Activated CD8-positive, alpha-beta T cell treated with anti-CD3 and anti-CD28 coated beads for 36 hours (primary cell): Measurements from ENCODE around the gene KRTAP10-5. TPM values are rescaled to one million over a fixed set of nuclear protein-coding genes. Genes with fewer than 3 reads are reported as not detected.

Experiments
- ATAC-seq: fragments of 200-7000 bp; cut with Tn5 transposase; one replicate; pipeline ENCODE4 v1.10.0; 2021; ENCODE audit warnings: mild to moderate bottlenecking, moderate library complexity
- CTCF ChIA-PET: fragments of 350-600 bp; sonication (Branson Sonifier 250); formaldehyde crosslinking; loops from one replicate; lab custom pipeline; 2021; ENCODE audit warnings: antibody characterized with exemption; lab: Charles Lee
- POLR2A ChIA-PET: fragments of 350-600 bp; sonication (Branson Sonifier 250); formaldehyde crosslinking; loops from one replicate; lab custom pipeline; 2021; ENCODE audit warnings: antibody characterized with exemption; lab: Charles Lee
- DNase-seq: peaks from one replicate; pipeline ENCODE4 v3.0.0-alpha.2; 2020
- H3K27ac Mint-ChIP-seq: one replicate; pipeline ENCODE4 v1.8.0; 2021; ENCODE audit warnings: mild to moderate bottlenecking, mixed read lengths
- H3K27me3 Mint-ChIP-seq: one replicate; pipeline ENCODE4 v1.8.0; 2021; ENCODE audit warnings: mixed read lengths
- H3K36me3 Mint-ChIP-seq: one replicate; pipeline ENCODE4 v1.8.0; 2021; ENCODE audit warnings: low read depth, mixed read lengths
- H3K4me1 Mint-ChIP-seq: one replicate; pipeline ENCODE4 v1.8.0; 2021; ENCODE audit warnings: low read depth, mixed read lengths
- H3K4me3 Mint-ChIP-seq: one replicate; pipeline ENCODE4 v1.8.0; 2021; ENCODE audit warnings: mild to moderate bottlenecking, moderate library complexity, mixed read lengths
- H3K9me3 Mint-ChIP-seq: one replicate; pipeline ENCODE4 v1.8.0; 2021; ENCODE audit warnings: mixed read lengths
- CTCF ChIP-seq: fragments of 200-600 bp; IDR thresholded peaks from one replicate; pipeline ENCODE4 v1.8.0; 2022; ENCODE audit warnings: antibody characterized with exemption, mild to moderate bottlenecking
- intact Hi-C: fragments of 100-400 bp; cut with micrococcal nuclease; formaldehyde crosslinking; loops from one replicate; pipeline ENCODE4 v1.10.0; 2022
- total RNA-seq, 2 experiments: library from RNA; stranded (reverse); gene quantifications; one replicate each; pipeline ENCODE4 v1.2.3, GENCODE V29; 2021

KRTAP10-5 gene
- total RNA-seq, 2 experiments from 2014 or later = not detected

- TF ChIP-seq CTCF = no peak
- no peak for ATAC-seq
- H3K27me3 Mint-ChIP-seq = no peaks in the 10 kb centered on the region
- H3K27ac Mint-ChIP-seq = no peak overlapping the region
- ChIA-PET POLR2A (no interaction called here), CTCF (no interaction called here)
- H3K4me3 Mint-ChIP-seq = no peak overlapping the region
- peaks cover 24% of the 10 kb centered on the region for H3K9me3 Mint-ChIP-seq
- H3K4me1 Mint-ChIP-seq = peaks cover 34% of the 10 kb centered on the region
- H3K36me3 Mint-ChIP-seq = peaks cover 7% of the 10 kb centered on the region
- DNase-seq = no peak
- intact Hi-C loops = no loop called here
Measured at GRCh38 chr21:44614161-44614631, 33.8 kb upstream of the KRTAP10-5 start.

- Mint-ChIP-seq H3K27me3 (no peaks in the 10 kb centered on the region), H3K36me3 (peaks cover under 1% of the 10 kb centered on the region), H3K4me1 (peaks cover 28% of the 10 kb centered on the region), H3K27ac (no peak overlapping the region), H3K9me3 (peaks cover 19% of the 10 kb centered on the region), H3K4me3 (no peak overlapping the region)
- TF ChIP-seq CTCF = no peak
- ATAC-seq (no peak), DNase-seq (no peak)
- CTCF ChIA-PET = no interaction called here
- intact Hi-C loops = no loop called here
- POLR2A ChIA-PET = no interaction called here
Measured at GRCh38 chr21:44613386-44614155, 33.2 kb upstream of the KRTAP10-5 start.

- POLR2A ChIA-PET = no interaction called here
- Mint-ChIP-seq H3K4me3 (no peak overlapping the region), H3K27me3 (no peaks in the 10 kb centered on the region), H3K36me3 (no peaks in the 10 kb centered on the region), H3K4me1 (peaks cover 20% of the 10 kb centered on the region), H3K9me3 (peaks cover 15% of the 10 kb centered on the region), H3K27ac (no peak overlapping the region)
- CTCF ChIA-PET = no interaction called here
- ATAC-seq (no peak), DNase-seq (no peak)
- no peak for TF ChIP-seq CTCF
- intact Hi-C loops = no loop called here
Measured at GRCh38 chr21:44612669-44613229, 32.3 kb upstream of the KRTAP10-5 start.

- no peak within 1 kb of the TSS for H3K4me3 Mint-ChIP-seq
- H3K4me1 Mint-ChIP-seq = peaks cover 13% of the 10 kb centered on the region
- H3K9me3 Mint-ChIP-seq = peaks cover 15% of the 10 kb centered on the region
Measured at GRCh38 chr21:44612029-44612486, 31.7 kb upstream of the KRTAP10-5 start, which contains the start of gene KRTAP10-8. Gene KRTAP10-8 (plus strand): TSS chr21:44612079. CDS start chr21:44612101, 22 bp downstream.

More at GRCh38 chr21:44612029-44612486, 31.7 kb upstream of the KRTAP10-5 start, which contains the start of gene KRTAP10-8:
- no peaks in the 10 kb centered on the region for H3K36me3 Mint-ChIP-seq
- ChIA-PET POLR2A (no interaction called here), CTCF (interaction anchor here (1.3 kb wide), 1 partner anchor 13 kb away, joined by 3 read pairs; no protein-coding TSS in a partner anchor)
- H3K27ac Mint-ChIP-seq = no peak within 1 kb of the TSS
- DNase-seq (no peak), ATAC-seq (no peak)
- no peaks in the 10 kb centered on the region for H3K27me3 Mint-ChIP-seq
- no peak for TF ChIP-seq CTCF
- intact Hi-C loops = no loop called here
